Spinal cord (tissue), 10 donors: ENCODE results near the gene FIGN. TPM values are rescaled to one million over a fixed set of nuclear protein-coding genes. Genes with fewer than 3 reads are reported as not detected.

ENCODE experiments used
- DNase-seq, 6 donors: peaks; one replicate each; pipeline versions ENCODE4 v3.0.0 to v3.0.0-alpha.2; 2013 to 2015; ENCODE audit warnings: low spot score in 6 of 6, low read depth in 4 of 6
- H3K27ac ChIP-seq: one replicate; pipeline ENCODE4 v1.5.1; 2013; ENCODE audit warnings: low read depth, low read length, control low read depth
- H3K27me3 ChIP-seq: one replicate; pipeline ENCODE4 v1.6.1; 2013; ENCODE audit warnings: low read length; ENCODE audit not compliant: control insufficient read depth, insufficient read depth
- H3K36me3 ChIP-seq: one replicate; pipeline ENCODE4 v1.6.1; 2013; ENCODE audit warnings: low read length; ENCODE audit not compliant: control insufficient read depth, insufficient read depth
- H3K4me1 ChIP-seq: one replicate; pipeline ENCODE4 v1.6.1; 2013; ENCODE audit warnings: low read length; ENCODE audit not compliant: control insufficient read depth, insufficient read depth
- H3K4me3 ChIP-seq: one replicate; pipeline ENCODE4 v1.5.1; 2013; ENCODE audit warnings: low read depth, low read length, control low read depth
- H3K9me3 ChIP-seq: one replicate; pipeline ENCODE4 v1.6.1; 2013; ENCODE audit warnings: low read length; ENCODE audit not compliant: control insufficient read depth, insufficient read depth
- WGBS: methylation state at CpG from one replicate; pipeline ENCODE4 v1.1.5; 2013; ENCODE audit warnings: missing lambda C conversion rate; ENCODE audit not compliant: insufficient coverage; 5-methylcytosine and 5-hydroxymethylcytosine counted together
- long read RNA-seq, 4 donors: transcript quantifications; one replicate each; lab custom pipeline, GENCODE V29; 2026
- polyA plus RNA-seq, 2 donors: library from polyadenylated mRNA; unstranded; fragments of 120-200 nt; gene quantifications; one replicate each; pipeline ENCODE4 v1.2.1, GENCODE V29; 2013; ENCODE audit not compliant: insufficient read length in 2 of 2
- total RNA-seq, 2 donors: library from RNA; depleted of rRNA in 1 of 2; stranded (reverse); fragments of 120-200 nt in 1 of 2; fragments of >200 nt in 1 of 2; gene quantifications; one replicate each; pipeline versions ENCODE4 v1.2.3 to v1.2.4, GENCODE V29; 2013 to 2014
- donor health status: healthy.

The FIGN gene
- total RNA-seq: 1 to 10 TPM; 6.6 to 9.8 TPM
- 1 to 10 TPM; 7.4 to 8.1 TPM for polyA plus RNA-seq
- long read RNA-seq, donor 1, full-length matches to known transcripts: 1 of 1 reads
- long read RNA-seq, donor 1, partial matches to known transcripts: 0 of 1 reads
- long read RNA-seq, donor 1, other reads (novel, unspliced or antisense): 0 of 1 reads
- long read RNA-seq, donor 2: 0 reads
- long read RNA-seq, donor 3, full-length matches to known transcripts: 4 of 4 reads
- long read RNA-seq, donor 3, partial matches to known transcripts: 0 of 4 reads
- long read RNA-seq, donor 3, other reads (novel, unspliced or antisense): 0 of 4 reads
- long read RNA-seq, donor 4, full-length matches to known transcripts: 4 of 4 reads
- long read RNA-seq, donor 4, partial matches to known transcripts: 0 of 4 reads
- long read RNA-seq, donor 4, other reads (novel, unspliced or antisense): 0 of 4 reads

DNA sequence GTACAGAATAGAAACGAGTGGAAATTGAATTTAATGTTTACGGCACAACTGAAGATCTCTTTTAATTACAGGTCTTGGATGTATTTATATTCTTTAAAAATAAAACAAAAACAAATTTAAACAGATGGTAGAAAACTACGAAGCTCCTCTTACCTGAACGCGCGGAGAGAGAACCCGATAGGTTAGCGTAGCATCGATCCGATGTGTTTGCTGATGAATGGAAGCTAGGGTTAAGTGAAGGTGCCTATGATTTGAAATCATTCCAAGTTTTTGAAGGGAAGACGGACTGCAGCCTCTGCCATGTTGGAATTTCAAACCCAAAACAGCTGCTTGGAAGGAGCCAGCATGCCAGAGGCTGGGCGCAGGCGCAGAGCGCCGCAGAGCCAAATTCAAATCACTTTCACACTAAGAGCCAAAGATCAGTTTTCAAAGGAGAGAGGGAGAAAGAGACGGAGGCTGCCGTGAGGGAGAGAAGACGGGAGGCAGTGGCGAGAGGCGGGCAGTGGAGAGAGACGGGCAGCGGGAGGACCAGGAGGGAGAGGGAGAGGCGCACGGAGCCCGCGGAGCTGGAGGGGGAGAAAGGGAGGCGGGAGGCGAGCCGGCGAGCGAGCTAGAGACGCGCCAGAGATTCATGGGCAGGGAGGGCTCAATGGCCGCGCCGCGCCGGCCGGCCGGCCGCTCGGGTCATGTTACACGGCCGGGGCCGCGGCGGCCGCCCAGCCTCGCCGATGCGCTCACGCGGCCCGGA is at the start of gene FIGN:
FIGN (minus strand) TSS at position 324 of the 748 bp plus-strand sequence. CDS start 1,081 bp downstream, outside the sequence.
- under 1% methylated on average over 48 of the region's 54 CpGs for WGBS
- Histone ChIP-seq H3K36me3 (no peaks in the 10 kb centered on the region), H3K27me3 (peaks cover 7% of the 10 kb centered on the region), H3K4me3 (peak within 1 kb of the TSS; percentile 90), H3K27ac (peak within 1 kb of the TSS; percentile 93), H3K9me3 (no peaks in the 10 kb centered on the region), H3K4me1 (peaks cover 9% of the 10 kb centered on the region)
- peak in 3 of 6 donors; percentile 78 to 96 (median 93) for DNase-seq

DNA sequence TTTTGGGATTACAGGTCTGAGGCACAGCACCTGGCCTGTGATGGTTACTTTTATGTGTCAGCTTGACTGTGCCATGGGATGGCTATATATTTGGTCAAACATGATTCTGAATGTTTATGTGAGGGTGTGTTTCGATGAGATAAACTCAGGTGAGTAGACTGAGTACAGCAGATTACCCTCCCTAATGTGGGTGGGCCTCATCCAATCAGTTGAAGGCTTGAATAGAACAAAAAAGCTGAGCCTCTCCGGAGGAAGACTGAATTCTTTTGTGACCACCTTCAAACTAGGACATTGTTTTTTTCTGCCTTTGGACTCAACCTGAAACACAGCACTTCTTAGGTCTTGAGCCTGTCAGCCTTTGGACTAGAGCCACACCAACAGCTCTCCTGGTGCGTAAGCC is 49.4 kb upstream of the FIGN start:
- Histone ChIP-seq H3K27ac (no peak overlapping the region), H3K4me3 (no peak overlapping the region), H3K27me3 (no peaks in the 10 kb centered on the region), H3K36me3 (no peaks in the 10 kb centered on the region), H3K4me1 (no peaks in the 10 kb centered on the region), H3K9me3 (no peaks in the 10 kb centered on the region)
- no peak for DNase-seq
- 100% methylated on average over 2 of the region's 3 CpGs for WGBS

GRCh38 chr2:163779970-163780597 is 44.3 kb upstream of the FIGN start:
- Histone ChIP-seq H3K4me3 (no peak overlapping the region), H3K27me3 (no peaks in the 10 kb centered on the region), H3K4me1 (no peaks in the 10 kb centered on the region), H3K36me3 (no peaks in the 10 kb centered on the region), H3K27ac (no peak overlapping the region), H3K9me3 (no peaks in the 10 kb centered on the region)
- DNase-seq: no peak
- 62% methylated on average over 1 of the region's 6 CpGs for WGBS

DNA sequence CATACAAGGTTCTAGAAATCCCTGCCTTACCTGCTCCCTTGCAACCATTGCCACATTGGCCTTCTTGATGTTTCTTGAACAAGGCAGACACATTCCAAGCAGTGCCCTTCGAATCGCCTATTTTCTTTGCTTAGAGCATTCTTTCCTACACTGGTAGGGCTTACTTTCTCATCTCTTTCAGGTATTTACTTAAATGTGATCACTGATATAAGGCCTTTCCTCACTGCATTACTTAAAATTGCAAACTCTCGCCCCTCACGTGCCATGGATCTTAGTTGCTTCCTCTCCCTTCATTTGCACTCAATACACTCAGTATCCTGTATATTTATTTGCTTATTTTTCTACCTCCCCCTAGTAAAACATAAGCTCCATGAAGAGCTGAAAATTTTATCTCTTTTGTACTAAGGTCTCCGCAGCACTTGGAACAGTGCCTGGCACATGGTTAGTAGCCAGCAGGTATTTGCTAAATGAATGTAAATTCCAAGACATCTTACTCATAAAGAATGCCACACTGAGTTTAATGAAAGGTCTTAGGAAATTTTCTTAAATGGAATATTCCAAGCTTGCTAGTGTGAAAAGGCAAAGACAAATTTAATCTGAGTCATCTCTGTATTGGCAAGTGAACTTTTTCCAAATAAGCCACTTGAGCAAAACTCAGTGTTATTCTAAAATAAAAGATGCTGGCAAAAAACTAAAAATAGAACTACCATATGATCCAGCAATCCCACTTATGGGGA is 42.4 kb upstream of the FIGN start:
- Histone ChIP-seq H3K27ac (no peak overlapping the region), H3K9me3 (no peaks in the 10 kb centered on the region), H3K4me3 (no peak overlapping the region), H3K36me3 (no peaks in the 10 kb centered on the region), H3K4me1 (no peaks in the 10 kb centered on the region), H3K27me3 (no peaks in the 10 kb centered on the region)
- whole genome bisulfite sequencing: 93% methylated on average over 2 of the region's 5 CpGs
- DNase-seq: peak in 1 of 6 donors; percentile 32

DNA sequence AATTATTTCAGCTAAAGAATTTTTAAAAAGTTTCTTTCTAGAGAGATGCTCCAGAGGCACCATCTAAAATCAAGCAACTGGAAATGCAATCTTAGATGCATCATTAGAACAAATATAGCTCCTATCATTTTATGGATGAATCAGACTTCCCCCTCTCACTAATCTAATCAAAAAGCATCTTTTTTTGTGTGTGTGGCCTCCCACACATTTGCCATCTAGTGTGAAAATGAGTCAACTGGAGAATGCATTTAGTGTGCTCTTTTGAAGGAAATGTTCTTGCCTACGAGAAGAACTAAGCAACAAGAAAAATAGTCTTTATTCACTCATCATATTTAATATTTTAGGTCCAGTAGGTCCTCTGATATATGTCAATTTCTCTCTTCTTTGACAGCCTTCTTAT is 39.5 kb upstream of the FIGN start:
- H3K36me3 ChIP-seq: no peaks in the 10 kb centered on the region
- H3K4me1 ChIP-seq: no peaks in the 10 kb centered on the region
- WGBS: no CpG with 5 or more reads among the region's 1 CpG
- H3K27ac ChIP-seq: no peak overlapping the region
- H3K9me3 ChIP-seq: no peaks in the 10 kb centered on the region
- DNase-seq: no peak
- no peaks in the 10 kb centered on the region for H3K27me3 ChIP-seq
- H3K4me3 ChIP-seq: no peak overlapping the region

DNA sequence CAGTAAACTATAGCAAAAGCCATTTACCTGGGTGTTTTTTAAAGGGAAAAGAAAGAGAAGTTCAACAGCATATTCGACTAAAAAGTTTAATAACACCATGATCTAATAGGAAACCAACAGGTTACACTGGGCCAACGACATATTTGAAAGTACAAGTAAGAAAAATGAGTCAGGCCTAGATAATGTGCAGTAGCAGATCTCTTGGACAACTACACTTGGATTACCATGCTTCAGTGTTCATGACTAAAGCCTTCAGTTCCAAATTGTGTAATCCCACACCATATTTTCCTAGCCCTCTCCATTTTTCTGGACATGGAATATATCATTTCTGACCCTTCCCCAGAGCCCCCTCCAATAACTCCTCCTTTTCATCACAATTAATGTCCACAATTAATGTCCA is 39.1 kb upstream of the FIGN start:
- no peak overlapping the region for H3K27ac ChIP-seq
- no peaks in the 10 kb centered on the region for H3K27me3 ChIP-seq
- no peak for DNase-seq
- H3K36me3 ChIP-seq: no peaks in the 10 kb centered on the region
- H3K4me1 ChIP-seq: no peaks in the 10 kb centered on the region
- WGBS: no CpG with 5 or more reads among the region's 2 CpGs
- H3K9me3 ChIP-seq: no peaks in the 10 kb centered on the region
- H3K4me3 ChIP-seq: no peak overlapping the region

GRCh38 chr2:163773276-163773675 is 37.5 kb upstream of the FIGN start:
- Histone ChIP-seq H3K9me3 (no peaks in the 10 kb centered on the region), H3K27ac (no peak overlapping the region), H3K36me3 (no peaks in the 10 kb centered on the region), H3K4me1 (no peaks in the 10 kb centered on the region), H3K27me3 (no peaks in the 10 kb centered on the region), H3K4me3 (no peak overlapping the region)
- WGBS: no CpG with 5 or more reads among the region's 3 CpGs
- no peak for DNase-seq

DNA sequence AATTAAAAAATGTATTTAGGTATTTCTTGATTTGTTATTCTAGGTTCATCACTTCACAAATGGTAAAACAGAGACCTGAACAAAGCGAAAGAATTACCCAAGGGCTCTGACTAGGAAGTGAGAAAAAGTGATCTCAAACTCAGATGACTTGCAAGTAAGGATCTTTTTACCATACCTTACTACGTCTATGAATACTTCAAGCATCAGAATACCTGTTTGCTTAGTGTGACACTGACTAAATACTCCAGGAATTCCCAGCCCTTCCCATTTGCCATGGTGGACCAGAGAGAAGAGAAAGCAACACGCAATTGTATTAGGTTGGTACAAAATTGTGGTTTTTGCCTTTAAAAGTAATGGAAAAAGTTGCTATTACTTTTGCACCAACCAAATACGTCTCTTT is 35.8 kb upstream of the FIGN start:
- Histone ChIP-seq H3K27ac (no peak overlapping the region), H3K36me3 (no peaks in the 10 kb centered on the region), H3K4me1 (no peaks in the 10 kb centered on the region), H3K9me3 (no peaks in the 10 kb centered on the region), H3K27me3 (no peaks in the 10 kb centered on the region), H3K4me3 (no peak overlapping the region)
- DNase-seq: no peak
- WGBS: 100% methylated on average over 1 of the region's 4 CpGs
